Posterior vena cava (tissue), 2 donors: ENCODE data around the gene PRPF18. TPM values are rescaled to one million over a fixed set of nuclear protein-coding genes. Genes with fewer than 3 reads are reported as not detected.

Experiments used
- DNase-seq: peaks from one replicate; pipeline ENCODE4 v3.0.0-alpha.2; 2020; ENCODE audit warnings: low spot score
- intact Hi-C, 2 donors: fragments of 100-400 bp; cut with DNase I; formaldehyde crosslinking; loops; one replicate each; pipeline versions ENCODE4 v1.14.1 to v1.14.2; 2022 to 2023
- total RNA-seq, 2 donors: library from RNA; stranded (reverse); fragmentation: NEBNext Ultra II Directional; extraction: Animal tissue kit (Norgen Biotek cat#: 25700); gene quantifications; one replicate each; pipeline ENCODE4 v1.2.1, GENCODE V29; 2021
- donor health status: DM: yes; HTN: yes; CAD: no.
- donor health status: DM: yes; HTN: yes; CAD: no.

The PRPF18 gene
- total RNA-seq, 2 donors from 2014 or later, result 16.8 to 17.3 TPM

GRCh38 chr10:13593535-13593934, 6.8 kb downstream of the PRPF18 start:
- DNase-seq, result no peak
- intact Hi-C loops, result no loop called here

DNA sequence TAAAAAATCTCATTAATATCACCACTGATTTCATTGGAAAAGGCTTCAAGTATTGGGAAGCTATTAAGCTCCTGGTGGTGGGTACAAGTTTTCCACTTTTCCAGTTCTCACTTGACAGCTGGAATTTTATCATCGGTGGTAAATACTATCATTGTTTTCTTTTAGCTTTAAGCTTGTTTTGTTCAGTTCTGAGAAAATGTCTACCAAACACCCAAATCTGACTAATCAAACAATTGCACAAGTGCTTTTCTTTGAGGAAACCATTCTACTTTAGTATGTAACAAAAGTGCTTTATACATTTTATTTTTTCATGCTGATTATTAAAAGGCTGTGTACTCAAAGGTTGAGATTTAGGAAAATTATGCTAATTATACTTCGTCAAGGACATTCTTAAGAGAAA, 7.9 kb downstream of the PRPF18 start:
- intact Hi-C loops, result no loop called here
- no peak for DNase-seq

DNA sequence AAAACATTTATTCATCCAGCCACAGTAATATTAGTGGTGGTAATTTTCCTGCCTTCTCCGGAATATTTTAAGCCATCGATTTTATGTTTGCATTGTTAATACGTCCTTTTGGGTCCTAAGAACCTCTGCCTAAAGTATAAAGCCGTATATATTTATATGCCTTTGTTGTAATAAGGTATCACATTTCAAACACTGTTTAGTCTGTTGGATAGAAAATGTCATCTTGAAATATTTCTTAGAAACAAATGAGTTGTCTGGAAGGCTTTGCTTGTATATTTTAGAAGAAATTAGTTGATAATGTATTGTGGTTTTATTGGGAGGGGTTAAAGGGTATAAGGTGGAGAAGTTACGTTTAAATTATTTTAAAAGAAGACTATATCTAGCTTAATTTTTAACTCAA, 11.1 kb downstream of the PRPF18 start:
- intact Hi-C loops, result no loop called here

GRCh38 chr10:13604357-13605040, 17.7 kb downstream of the PRPF18 start:
- intact Hi-C loops, result no loop called here
- no peak for DNase-seq

More for the DNA sequence above, 11.1 kb downstream of the PRPF18 start:
- DNase-seq, result no peak

DNA sequence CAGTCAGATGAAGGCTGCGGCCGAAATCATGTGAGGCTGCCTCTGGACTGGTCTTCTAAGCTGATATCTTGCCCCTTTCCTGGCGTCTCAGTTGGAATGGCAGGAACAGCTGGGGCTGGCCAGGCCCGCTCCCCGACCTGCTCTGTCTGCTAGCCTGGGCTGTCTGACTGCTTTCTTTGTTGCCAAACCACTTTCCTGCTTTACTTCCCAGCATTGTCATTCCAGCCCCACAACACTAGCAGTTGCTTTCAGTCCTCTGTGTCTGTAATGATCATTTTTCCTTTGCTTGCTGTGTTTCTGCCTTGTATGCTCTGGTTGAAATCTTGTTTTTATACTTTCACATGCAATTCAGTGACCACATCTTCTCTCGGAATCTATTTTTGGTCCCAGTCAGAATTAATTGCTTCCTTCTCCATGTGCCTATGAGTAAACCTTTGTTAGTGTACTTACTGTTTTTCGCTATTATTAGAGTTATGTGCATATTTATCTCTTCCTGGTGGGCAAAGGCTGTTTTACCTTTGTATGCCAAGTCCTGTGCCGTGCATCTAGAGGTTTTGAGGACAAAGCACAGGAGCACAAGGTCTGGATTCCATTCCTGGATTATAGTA, 21.6 kb downstream of the PRPF18 start:
- DNase-seq, result no peak
- intact Hi-C loops, result no loop called here

- intact Hi-C loops, result no loop called here
- no peak for DNase-seq
Measured at GRCh38 chr10:13612654-13613373, 26.0 kb downstream of the PRPF18 start.

- DNase-seq, result no peak
- intact Hi-C loops, result no loop called here
Measured at GRCh38 chr10:13613519-13613918, 26.8 kb downstream of the PRPF18 start.

GRCh38 chr10:13614530-13615332, 28.0 kb downstream of the PRPF18 start:
- DNase-seq, result no peak
- intact Hi-C loops, result no loop called here

DNA sequence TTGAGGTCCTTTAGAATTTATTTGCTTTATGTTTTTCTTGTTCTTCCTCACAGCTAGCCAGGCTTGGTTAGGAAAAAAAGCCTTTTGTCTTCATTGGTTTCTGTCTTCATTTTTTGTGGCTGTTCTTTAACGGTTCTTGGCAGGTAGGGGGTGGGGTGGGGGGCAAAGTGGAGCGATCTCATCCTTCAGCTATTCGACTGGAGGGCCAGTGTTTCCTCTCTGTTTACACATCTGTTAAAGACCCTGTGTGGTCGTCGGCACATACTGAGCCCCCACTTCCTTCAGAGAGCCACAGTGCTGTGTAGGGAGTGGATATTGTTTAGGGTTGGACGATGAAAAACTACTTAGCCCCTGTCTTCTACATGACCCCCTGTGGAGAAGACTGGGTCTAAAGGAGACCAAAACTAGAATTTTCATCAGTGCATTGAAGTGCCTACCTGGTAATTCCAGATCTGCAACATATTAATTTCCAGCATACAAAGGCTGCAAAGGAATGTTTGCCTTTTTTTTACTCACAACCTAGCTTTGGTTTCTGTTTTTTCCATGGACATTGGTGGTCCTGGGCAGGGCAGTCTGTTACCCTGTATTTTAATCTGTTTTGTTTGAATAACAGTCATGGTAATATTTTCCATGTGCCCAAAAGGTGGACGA, 29.0 kb downstream of the PRPF18 start:
- intact Hi-C loops, result no loop called here
- DNase-seq, result no peak

DNA sequence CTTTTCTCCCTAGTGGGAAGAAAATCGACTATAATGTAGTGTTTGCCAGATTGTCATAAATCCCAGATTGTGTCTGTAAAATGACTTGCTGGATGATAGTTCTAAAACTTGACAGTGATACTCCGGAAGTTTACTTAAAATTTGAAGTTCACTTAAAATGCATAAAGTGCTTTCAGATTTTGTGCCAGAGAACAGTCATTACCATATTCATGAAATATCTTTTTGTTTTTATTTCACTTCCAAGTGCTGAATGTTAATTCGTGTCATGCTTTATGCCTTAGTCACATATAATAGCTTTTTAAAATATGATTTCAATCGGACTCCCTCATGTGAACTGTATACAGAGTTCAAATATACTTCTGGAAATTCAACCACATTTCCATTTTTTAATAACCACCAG, 30.4 kb downstream of the PRPF18 start:
- DNase-seq, result no peak
- intact Hi-C loops, result no loop called here

DNA sequence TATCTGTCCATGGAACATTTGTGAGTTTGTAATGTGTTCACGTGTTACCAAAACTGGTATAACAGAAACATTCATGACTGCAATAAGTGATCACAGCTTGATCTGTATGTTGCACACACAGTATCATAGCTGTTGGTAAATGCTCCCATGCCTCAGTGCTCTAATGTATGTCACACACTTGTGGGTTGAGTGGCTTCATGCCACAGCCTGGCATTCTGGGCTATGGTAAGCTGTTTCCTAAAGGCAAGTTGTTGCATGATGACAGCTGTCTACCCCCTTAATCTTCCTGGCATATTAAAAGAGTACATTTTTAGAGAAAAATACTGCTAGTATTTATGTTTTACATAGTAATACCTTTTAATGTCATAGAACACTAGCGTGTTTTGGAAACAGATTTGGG, 35.2 kb downstream of the PRPF18 start:
- no peak for DNase-seq
- intact Hi-C loops, result no loop called here

DNA sequence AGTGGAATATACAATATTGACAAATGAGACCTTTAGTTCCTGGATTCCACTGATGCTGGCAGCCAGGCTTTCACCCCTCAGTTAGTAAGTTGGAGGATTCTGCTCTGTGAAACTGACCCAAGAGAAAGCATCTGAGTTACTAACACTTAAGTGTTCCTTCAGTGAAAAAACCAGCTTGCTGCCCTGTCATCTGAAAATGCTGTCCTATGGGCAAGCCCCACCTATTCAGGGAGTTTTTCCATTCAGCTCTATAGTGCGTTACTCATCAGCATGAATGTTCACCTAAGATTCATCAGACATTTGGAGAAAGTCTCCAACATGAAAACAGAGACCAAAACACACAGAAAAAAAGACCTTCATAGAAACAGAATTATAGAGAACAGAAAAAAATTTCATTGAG, 37.9 kb downstream of the PRPF18 start:
- no peak for DNase-seq
- intact Hi-C loops, result no loop called here

DNA sequence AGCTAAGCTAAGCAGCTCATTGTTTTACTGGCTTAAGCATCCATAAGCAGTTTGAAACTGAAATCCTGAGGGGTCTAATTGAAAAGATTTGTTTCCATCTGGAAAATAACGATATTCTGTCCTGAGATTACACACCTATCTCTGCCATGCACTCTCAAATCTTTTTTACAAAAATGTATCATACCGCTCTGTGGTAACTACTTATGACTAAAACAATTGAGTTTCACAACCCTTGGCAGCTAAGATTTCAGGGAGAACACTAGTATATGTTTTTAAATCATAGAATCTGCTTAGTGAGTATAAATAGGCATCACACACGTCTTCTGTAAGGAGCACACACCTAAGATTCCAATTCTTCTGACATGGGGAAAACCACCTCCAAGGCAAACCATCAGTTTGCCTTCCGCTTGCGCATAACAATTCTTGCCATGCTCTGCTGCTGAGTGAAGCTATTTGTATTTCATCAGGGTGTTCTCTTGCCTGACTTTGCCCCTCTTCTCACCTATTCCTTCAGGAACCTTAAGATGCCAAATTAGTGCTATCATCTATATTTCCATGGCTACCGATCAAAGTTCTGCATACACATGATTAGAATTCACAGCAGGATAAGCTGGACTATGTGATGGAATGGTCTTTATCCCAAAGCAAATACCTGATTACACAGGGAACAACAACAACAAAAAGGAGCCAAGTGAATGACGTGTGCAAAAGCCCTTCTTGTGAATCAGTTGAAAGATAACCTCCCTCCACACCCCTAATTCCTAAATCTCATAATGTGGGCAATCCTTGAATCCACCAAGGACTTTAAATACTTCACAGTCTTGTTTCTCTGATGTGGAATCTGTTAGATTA, 40.9 kb downstream of the PRPF18 start:
- intact Hi-C loops, result no loop called here
- no peak for DNase-seq

DNA sequence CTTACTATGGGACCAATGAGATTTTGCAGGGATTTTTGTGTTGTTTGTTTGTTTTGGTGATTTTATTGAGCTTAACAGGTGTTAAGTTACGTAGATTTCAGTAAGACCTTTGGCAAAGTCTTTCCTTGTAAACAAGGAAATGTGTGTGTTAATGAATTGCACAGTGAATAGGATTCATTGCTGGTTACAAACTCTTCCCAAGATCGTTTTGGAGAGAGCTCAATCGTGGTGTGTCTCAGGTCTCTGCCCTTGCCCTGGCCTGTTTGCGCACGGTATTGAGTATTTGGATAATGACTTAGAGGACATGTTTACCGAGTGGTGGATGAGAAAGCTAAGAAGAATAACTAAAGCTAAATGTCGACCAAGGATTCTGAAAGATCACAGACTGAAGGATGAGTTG, 41.9 kb downstream of the PRPF18 start:
- intact Hi-C loops, result no loop called here
- DNase-seq, result no peak

- intact Hi-C loops, result no loop called here
- no peak for DNase-seq
Measured at GRCh38 chr10:13629116-13629515, 42.4 kb downstream of the PRPF18 start.

- intact Hi-C loops, result no loop called here
- no peak for DNase-seq
Measured at GRCh38 chr10:13630231-13630630, 43.5 kb downstream of the PRPF18 start.

DNA sequence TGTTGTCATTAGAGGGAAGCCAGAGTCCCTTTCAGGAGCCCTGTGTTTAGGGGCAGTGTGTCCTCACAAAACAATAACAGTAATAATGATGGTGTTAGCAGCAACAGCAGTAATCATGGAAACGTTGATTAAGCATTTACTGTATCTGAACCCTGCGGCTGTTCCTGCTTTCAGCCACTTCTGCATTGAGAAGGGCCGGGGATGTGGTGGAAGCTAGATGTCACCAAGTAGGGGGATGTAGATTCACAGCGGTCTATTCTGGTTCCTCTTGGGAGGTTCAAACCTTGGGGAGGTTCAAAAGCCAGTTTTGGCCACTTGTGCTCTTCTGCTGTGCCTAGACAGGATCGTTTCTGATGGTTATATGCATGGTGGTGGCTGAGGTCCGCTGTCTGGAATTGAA, 44.8 kb downstream of the PRPF18 start:
- DNase-seq, result no peak

GRCh38 chr10:13632440-13632839, 45.7 kb downstream of the PRPF18 start:
- DNase-seq, result no peak
- intact Hi-C loops, result no loop called here

More for the DNA sequence above, 44.8 kb downstream of the PRPF18 start:
- intact Hi-C loops, result no loop called here
